ENCODE data around the gene GPR179.

Gene GPR179

GRCh38 chr17:38345743-38346142, 2.0 kb upstream of the GPR179 start:
- no peak for DNase-seq

DNA sequence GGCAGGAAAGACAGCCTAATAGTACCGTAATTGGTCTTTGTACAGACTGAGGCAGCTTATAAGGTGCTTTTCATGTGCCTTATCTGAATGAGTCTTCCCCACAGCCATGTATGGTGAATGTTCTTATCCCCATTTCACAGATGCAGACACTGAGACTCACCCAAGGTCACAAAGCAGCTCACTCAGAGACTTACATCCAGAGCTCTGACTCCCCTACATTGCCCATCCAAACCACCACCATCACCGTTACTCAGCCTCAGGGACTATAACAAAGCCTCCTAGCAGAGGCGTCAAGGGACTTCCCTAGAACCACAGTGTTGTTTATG, 627 bp upstream of the GPR179 start:
- DNase-seq = no peak

DNA sequence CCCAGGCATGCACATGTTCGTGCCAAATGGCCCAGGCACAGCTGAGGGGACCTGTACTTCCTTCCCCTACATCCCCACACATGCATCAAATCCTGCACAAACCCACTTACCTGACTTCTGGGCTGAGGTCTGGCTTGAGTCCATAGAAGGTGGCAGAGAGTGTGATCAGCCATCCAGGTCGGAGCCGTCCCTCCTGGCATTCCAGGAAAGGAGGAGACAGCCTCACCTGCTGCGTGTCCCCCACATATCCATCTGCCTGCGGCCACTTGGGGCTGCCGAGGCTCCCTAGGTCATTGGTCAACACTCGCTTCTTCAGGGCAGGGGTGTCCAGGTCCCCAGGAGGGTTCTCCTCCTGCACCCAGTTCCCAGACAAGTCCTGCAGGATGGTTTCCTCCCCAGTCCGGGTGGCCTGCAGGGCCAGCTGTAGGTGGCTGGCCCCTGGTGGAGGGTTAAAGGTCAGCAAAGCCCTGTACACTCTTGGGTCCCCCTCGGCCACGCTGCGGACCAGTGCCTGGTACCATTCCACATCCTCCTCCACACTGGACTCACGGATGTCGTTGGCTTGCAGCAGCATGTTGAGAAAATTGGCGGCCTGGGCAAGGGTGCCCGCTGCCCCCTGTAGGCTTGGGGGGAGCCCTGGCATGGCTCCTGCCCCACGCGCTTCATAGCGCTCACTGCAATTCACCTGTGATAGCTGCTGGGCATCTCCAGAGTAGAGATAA, 709 bp downstream of the GPR179 start:
- DNase-seq = no peak

DNA sequence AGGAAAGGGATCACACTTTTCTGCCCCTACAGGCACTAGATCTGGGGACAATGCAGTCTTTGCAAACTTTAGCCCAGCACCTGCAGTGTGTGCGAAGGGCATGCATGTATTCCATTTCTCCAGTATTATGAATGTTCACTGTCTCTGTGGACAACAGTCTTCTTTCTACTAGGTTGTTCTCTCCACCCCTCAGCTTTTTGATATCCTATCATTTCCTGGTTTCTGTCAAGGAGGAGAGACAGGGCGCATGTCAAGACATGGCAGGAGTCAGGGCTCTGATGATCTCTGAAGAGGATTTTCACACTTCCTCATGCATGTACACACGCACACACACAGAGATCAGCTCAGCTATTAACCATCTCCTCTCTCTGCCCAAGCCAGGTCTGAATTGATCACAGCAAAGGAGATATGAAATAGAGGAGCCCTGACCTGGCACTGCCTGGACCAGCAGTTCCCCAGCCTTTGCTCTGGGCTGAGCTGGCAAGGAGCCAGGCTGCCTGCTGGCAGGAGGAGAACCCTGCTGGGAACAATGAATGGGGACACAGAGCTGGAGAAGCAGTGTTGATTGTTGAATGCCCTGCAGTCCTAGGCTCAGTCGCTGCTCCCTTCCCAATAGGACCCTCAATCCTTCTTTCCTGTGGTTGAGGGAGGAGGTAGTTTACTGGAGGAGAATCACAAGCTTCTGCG, 2.6 kb downstream of the GPR179 start:
- DNase-seq = peak; percentile 81

GRCh38 chr17:38339891-38340290, 3.9 kb downstream of the GPR179 start:
- no peak for DNase-seq

DNA sequence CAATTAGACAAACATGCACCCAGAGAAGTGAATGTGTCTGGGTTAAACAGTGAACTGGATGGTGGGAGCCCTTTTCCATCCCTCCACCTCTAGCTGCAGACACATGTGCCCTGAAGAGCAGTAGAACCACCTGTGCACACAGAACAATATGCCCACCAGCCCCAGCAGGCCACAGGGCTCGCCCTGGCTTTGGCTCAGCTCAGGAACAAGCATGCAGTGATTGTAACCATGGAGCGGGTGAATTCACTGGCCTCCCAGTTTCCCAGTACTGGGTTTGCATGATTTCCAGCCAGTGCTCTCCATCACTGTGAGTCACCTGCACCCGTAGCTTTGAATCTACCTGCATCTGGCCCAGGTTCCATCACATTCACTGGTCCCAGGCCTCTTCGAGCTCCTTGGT, 5.2 kb downstream of the GPR179 start:
- DNase-seq = no peak

- peak; percentile 39 for DNase-seq
These were observed 5.7 kb downstream of the GPR179 start for GRCh38 chr17:38338053-38338452.

GRCh38 chr17:38336838-38337237, 6.9 kb downstream of the GPR179 start:
- DNase-seq = no peak

GRCh38 chr17:38334480-38335364, 9.0 kb downstream of the GPR179 start:
- DNase-seq = no peak

DNA sequence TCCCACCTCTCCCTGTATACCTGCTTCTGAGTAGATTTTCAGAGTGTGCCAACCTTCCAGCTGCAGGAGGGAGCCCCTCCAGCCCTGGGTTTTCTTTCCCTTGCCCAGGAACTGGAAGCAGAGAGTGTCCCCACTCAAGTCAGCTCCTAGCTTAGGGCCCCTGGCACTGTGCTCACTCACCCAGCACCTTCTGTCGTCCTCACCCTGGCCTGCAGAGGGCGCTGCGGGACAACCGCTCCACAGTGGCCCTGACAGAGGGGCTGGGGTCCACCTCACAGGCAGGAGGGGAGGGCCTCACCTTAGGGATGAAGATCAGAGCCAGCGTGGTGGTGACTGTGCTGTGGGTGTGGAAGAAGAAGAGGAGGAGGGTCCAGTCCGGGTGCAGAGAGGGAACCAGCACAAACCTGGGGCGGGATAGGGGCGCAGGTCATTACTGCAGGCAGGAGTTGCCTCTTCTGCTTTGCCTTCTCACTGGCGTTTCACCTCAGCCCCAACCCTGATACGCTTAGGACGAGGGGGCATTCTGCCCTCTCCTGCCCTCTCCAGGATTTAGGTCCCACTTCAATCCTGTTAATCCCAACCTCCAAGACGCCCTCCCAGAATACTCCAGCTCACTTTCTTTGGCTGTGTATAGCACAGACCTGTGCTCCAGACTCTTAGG, 10.0 kb downstream of the GPR179 start:
- DNase-seq = no peak

GRCh38 chr17:38332735-38333134, 11.0 kb downstream of the GPR179 start:
- DNase-seq = no peak

DNA sequence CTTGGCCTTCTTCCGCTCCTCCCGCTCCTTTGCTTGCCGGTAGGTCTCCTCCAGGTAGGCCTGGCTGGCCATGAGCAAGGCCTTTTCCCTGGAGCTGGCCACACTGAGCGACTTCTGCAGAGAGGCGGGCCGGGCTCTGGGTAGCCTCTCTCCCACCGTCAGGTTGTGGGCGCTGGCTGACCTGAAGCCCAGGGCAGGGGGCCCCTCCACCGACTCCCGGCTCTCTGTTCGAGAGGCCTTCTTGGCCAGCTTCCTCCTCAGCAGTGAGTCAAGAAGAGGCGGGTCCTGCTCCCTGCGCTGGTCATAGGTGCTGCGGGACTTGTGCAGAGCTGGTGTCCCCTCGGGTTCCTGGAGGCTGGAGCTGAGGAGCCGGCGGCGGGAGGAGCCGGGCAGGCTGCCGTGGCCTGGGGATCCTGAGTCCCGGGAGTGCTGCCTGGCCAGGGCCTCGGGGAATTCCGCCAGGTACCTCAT, 12.8 kb downstream of the GPR179 start:
- no peak for DNase-seq

DNA sequence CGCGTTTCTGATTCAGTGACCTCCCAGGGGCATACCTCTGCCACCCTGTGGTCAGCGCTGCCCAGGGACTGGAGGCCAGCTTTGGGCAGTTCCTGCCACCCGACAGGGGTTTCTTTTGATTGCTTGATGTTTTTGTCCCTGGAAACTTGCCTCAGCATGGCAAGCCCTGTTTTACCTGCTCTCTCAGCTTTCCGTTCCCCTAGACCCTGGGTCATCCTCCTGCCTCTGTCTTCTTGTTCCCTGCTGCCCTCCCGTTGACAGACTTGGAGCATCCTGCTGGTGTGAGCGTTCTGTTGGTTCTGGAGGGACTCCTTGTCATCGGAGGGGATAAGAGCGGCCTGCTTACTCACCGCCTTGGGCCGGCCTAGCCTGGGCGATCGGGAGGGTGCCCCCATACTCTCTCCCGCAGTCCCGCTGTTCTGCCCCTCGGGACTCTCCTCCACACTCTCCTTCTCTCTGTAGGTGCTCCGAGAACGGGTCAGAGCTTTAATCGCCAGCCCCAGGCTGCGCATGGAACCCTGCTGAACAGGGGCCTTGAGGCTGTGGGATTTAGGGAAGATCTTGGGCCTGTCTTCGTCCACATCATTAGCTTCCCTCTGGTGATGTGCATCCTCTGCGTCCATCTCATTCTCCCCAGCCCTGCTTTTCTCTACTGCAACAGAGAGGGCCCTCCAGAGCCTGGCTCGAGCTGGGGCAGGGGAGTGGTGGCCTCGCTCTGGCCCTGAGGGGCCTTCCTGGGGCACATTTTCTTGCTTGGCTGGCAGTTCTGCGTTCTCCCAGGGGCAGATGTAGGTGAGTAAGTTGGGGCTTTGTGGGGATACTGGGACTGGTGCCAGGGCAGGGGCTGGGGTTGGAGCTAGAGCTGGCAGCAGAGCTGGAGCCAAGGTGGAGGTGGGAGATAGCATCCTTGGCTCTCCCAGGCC, 13.7 kb downstream of the GPR179 start:
- DNase-seq = no peak

- no peak for DNase-seq
These were observed 14.5 kb downstream of the GPR179 start for GRCh38 chr17:38329284-38329683.

DNA sequence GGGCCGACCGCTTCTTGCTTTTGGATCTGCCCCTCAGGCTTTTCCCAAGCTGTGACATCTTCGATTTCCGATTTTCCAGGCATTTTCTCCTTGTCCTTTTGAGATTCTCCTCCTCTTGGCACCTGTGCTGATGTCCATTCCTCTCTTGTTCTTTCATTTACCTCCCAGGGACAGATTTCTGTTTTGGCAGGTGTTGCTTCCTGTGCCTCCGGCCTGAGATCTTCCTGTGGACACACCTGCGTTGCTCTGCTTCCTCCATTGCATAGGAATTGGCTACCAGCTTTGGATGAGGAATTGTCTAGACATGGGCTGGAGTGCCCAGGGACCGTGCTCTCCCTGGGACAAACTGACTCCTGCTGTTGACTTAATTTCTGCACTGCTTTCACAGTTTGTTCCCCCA, 15.1 kb downstream of the GPR179 start:
- no peak for DNase-seq

DNA sequence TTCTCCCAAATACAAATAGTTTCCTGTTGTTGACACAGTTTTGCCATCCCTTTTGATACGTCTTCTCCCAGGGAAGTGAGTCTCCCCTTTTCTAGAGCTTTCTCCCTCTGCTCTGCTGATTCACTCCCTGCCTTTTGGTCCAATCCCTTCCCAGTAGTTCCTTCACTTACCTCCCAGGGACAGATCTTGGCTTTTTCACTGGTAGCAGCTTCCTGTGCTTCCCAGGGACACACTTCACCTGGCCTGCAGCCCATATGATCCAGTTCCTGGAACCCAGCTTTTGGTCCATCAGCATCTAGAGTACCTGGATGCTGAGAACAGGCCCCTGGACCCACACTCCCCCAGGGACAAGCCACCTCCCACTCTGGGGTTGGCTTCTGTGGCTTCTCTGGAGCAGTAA, 15.8 kb downstream of the GPR179 start:
- no peak for DNase-seq

DNA sequence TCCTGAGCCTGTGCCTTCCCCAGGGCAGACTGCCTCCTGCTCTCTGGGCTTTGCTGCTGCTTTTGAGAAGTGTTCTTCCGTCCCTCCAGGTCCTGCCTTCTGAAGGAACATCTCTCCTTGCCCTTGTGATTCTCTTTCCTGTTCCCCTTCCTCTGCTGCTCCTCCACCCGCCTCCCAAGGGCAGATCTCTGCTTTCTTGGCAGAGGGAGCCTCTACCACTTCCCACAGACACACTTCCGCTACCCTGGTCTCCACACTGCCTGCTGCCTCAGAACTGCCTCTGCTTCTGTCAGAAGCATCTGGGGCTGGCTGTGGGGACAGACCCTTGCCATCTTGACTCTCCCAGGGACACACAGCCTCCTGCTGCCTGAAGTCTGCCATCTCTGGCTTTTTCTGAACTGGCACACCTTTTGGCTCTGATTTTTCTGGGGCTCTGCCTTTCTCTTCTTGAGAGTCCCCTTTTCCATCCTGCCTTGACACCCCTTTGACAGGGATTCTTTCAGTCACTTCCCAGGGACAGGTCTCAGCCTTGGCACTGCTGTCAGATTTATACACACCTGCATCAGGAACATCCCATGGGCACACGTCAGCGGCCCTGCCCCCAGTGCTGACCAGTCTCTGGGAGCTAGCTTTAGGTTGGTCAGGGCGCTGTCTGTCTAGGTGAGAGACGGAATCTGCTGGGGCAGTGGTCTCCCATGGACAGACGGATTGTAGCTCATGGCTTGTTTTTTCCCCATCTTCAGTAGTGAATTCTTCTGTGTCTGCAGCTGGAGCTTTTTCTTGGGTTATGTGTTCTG, 16.6 kb downstream of the GPR179 start:
- peak; percentile 37 for DNase-seq

DNA sequence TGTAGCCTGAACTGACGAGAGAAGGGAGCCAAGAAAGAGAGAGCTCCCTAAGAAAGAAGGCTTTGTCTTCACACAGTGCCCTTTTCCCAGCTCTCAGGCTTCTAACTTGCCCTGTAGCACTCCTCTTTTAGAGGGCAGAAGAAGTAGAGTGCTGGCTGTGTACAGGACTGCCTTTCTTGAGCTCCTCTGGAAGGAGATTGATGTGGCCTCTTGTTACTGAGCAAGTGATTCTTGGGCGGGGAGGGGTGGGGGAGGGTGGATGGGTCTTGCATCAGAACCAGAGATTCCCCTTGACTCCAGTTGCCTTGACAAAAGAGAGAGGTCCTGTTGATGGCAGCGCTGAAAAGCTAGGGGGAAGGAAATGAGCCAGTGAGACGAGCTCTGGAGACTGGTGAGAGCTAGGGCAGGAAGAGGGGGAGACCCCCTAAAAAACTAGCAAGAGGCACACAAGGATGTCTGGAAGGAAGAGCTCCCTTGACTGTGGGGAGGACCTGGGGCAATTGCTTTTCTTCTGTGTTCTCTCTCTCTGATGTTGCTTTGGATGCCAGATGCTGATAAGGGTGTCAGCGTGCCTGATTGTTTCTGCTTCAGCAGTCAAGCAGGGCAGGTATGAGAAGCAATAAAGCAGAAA, 18.4 kb downstream of the GPR179 start:
- DNase-seq = peak; percentile 90

GRCh38 chr17:38324772-38325171, 19.0 kb downstream of the GPR179 start:
- no peak for DNase-seq

DNA sequence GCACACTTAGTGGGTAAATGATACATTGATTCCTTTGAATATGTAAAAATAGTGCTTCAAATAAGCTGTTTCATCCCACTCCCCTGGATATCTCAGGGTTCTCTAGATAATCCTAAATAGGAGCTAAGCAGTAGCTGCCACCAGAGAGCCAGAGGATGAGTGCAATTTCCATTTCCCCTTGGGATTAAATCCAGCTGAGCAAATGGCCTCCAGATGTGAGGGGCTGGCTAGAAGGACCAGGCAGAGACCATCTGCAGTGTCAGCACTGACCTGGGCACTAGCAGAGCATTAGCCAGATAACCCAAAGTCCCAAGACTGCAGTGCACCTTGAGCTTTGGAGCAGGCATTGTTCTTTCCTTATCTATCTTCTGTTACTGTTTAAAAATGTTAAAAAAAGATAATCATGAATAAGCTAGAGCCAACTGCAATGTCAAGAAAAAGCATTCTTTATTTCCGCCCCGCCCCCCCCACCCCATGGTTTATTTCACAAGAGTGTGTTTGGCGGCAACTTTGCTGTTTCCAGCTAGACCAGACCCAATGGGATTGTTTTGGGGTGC, 19.5 kb downstream of the GPR179 start:
- no peak for DNase-seq
